IPS-18c (cell line): Measurements from ENCODE around the gene CHEK1.
"Not testable (repeated sequence)": the region's sequence is repeated elsewhere in the genome, so short reads cannot be mapped to it uniquely, and the experiment has no call there.

Experiments
- H3K4me3 ChIP-seq: 2 replicates; pipeline ENCODE4 v1.7.0; 2013; ENCODE audit warnings: low read depth, mild to moderate bottlenecking, low read length, moderate library complexity; ENCODE audit not compliant: insufficient read depth
- H3K9me3 ChIP-seq: one replicate; pipeline ENCODE4 v1.6.1; 2013; ENCODE audit warnings: mild to moderate bottlenecking, low read length, moderate library complexity; ENCODE audit not compliant: control insufficient read depth, insufficient read depth

The CHEK1 gene

DNA sequence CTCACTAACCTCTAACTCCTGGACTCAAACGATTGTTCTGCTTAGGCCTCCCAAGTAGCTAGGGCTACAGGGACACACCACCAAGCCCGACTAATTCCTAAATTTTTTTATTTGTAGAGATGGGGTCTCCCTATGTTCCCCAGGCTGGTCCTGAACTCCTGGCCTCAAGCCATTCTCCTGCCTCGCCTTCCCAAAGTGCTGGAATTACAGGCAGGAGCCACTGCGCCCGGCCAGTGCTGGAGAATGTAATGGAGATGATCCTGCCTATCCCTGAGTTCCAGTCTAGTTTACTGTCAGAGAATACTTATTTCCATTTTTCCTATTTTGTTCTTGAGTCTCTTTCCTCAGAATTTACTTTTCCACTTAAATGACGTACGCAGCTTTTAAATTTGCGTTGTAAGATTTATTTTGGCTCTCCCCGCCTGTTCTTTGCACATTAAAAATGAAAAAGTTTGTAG is at the start of gene CHEK1:
TSS of gene CHEK1 (plus strand) at position 408 of the 458 bp plus-strand sequence. CDS start 1,606 bp downstream, outside the sequence.
- H3K9me3 ChIP-seq, result no peaks in the 10 kb centered on the region
- H3K4me3 ChIP-seq, result peak within 1 kb of the TSS; percentile 91

DNA sequence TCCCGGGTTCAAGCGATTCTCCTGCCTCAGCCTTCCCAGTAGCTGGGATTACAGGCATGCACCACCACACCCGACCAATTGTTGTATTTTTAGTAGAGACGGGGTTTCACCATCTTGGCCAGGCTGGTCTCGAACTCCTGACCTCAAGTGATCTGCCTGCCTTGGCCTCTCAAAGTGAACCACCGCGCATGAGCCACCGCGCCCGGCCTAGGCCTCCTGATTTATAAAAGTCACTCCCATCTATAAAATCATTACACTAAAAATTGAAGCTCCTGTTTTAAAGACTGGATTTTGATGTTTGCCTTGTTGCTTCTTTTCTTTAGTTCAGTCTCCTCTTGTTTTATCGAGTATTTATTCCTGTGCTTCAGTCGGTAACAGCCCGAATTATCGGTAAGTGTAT is 47.8 kb upstream of the CHEK1 start:
- not testable (repeated sequence) for H3K9me3 ChIP-seq, H3K4me3 ChIP-seq

DNA sequence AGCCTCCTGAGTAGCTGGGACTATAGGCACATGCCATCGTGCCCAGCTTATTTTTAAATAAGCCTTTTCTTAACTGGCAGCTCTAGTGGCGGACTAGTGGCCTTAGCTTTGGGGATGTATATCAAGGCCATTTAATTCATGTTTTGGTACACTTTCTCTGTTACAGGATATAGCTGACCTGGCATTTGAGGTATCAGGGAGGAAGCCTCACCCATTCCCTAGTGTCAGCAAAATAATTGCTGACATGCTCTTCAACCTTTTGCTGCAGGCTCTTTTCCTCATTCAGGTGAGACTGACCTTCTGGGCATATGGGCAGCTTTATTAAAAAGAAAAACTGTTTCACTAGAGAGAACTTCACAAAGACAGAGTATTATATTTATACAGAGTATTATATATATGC is 46.2 kb upstream of the CHEK1 start:
- H3K4me3 ChIP-seq, result no peak overlapping the region
- no peaks in the 10 kb centered on the region for H3K9me3 ChIP-seq

DNA sequence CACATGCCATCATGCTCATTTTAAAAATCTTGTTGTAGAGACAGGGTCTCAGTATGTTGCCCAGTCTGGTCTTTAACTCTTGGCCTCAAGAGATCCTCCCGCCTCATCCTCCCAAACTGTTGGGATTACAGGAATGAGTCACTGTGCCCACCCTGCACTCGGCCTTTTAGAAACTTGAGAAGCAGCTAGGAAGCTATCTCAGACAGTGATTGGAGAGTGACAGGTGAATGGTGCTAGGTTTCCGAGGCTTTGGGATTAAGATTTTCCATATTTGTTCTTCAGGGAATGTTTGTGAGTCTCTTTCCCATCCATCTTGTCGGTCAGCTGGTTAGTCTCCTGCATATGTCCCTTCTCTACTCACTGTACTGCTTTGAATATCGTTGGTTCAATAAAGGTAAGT is 45.2 kb upstream of the CHEK1 start:
- Histone ChIP-seq H3K4me3 (no peak overlapping the region), H3K9me3 (no peaks in the 10 kb centered on the region)

DNA sequence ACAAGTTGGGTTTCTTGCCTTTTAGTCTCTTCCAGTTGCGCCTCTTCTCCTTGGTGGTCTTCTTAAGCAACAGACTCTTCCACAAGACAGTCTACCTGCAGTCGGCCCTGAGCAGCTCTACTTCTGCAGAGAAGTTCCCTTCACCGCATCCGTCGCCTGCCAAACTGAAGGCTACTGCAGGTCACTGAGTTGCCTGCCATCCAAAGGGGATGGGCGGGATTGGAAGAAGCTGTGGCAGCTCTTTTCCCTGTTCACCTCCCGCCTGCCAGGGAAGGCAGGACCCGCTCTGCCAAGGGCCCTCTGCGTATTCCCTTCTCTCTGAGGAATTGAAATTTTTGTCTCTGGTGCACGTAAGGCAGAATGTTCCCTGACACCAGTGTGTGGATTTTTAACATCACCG is 41.5 kb upstream of the CHEK1 start:
- Histone ChIP-seq H3K4me3 (no peak overlapping the region), H3K9me3 (no peaks in the 10 kb centered on the region)

DNA sequence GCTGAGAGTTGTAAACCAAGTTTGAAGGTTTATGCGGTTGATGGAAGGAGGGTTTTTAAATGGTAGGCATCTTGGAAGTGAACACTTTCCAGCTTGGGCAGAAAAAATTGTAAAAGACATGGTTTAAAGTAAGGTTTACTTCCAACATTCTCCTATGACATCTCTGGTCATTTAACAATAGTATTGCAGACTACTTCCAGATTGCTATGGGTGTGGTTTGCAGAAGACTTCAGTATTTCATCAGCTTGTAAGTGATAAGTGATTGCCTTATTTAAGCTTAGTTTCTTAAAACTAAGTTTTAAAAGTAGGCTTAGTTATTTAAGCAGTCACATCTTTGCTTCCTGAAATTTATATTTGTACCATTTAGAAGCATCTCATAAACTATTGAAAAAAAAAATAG is 39.5 kb upstream of the CHEK1 start:
- Histone ChIP-seq H3K4me3 (no peak overlapping the region), H3K9me3 (no peaks in the 10 kb centered on the region)

DNA sequence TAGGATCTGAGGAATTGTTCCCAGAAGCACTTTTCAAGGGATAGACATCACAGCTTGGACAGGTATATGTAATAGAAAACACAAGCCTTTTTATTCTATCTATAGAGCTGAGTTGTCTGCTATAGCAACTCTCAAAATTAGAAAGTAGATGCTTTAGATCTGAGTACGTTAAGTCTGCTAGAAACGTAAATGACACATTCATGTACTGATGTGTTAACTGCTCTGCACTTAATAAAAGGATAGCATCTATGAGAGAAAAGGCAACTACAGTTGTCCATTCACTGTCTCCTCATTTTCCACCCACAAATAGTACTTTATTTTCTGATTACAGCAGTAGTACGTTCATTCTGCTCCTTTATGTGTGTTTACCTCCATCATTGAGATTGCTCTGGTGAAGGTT is 38.3 kb upstream of the CHEK1 start:
- no peaks in the 10 kb centered on the region for H3K9me3 ChIP-seq
- no peak overlapping the region for H3K4me3 ChIP-seq

DNA sequence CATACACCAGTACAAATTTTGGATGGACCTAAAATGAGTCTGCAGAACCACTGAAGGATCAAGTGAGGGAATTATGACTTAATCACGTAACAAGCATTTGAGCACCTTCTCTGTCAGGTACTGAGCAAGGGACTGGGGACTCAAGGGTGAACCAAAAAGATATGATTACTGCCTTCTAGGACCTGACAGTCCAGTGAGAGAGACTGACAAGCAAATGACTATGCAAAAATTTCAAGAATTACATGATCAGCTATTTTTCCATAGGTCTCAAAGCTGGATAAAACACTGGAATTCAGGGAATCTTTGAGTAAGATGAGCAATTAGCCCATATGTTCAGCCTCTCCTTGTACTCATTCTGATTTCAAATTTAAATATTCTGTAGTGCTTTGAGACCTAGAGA is 37.5 kb upstream of the CHEK1 start:
- H3K9me3 ChIP-seq, result no peaks in the 10 kb centered on the region

DNA sequence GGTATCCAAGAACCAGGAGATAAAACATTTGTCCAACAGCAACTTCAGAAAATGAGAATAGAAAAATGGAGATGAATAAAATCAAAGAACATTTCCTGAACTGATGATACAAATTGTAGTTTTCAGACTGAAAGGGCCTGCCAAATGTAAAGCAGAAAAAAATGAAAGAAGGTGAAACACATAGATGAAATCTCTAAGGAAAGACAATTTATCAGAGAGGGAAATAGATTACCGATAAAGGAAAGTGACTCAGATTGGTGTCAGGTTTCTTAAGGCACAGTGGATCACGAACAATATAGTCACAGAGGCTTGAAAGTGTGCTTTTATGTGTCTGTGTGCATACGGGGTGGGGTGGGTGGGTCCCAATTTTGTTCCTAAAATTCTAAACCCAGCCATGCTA is 36.5 kb upstream of the CHEK1 start:
- H3K4me3 ChIP-seq, result no peak overlapping the region
- H3K9me3 ChIP-seq, result no peaks in the 10 kb centered on the region

More for the DNA sequence above, 37.5 kb upstream of the CHEK1 start:
- no peak overlapping the region for H3K4me3 ChIP-seq

DNA sequence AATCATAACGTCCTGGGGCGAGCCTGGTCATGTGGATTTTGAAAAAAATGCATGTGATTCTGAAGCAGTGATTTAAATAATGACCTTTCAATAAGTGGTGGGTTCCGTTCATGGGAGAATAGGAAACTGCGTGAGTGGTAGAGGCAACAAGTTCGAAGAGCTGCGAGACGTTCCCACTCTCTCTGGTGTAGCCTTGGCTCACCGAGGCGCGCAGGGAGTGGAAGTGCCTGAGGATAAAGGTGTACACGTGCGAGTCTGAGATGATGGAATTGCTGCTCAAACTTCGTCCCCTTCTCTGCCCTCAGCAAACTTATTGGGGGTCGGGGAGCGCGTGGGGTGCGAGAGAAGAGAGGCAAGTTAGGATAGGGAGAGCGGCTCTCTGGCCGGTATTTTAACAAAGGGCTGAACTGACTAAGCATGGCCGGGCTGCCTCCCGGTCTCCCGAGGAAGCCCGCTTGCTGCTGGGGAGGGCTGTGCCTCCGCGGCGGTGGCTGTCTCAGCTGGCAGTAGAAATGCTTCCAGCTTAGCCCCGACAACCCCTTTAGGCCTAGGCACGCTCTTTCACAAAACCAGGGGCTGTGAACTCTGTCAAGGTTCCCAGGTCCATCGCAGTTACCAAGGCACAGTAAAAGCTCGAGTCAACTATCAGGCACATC is 33.2 kb upstream of the CHEK1 start:
- no peaks in the 10 kb centered on the region for H3K9me3 ChIP-seq
- peak overlapping the region; percentile 79 for H3K4me3 ChIP-seq

DNA sequence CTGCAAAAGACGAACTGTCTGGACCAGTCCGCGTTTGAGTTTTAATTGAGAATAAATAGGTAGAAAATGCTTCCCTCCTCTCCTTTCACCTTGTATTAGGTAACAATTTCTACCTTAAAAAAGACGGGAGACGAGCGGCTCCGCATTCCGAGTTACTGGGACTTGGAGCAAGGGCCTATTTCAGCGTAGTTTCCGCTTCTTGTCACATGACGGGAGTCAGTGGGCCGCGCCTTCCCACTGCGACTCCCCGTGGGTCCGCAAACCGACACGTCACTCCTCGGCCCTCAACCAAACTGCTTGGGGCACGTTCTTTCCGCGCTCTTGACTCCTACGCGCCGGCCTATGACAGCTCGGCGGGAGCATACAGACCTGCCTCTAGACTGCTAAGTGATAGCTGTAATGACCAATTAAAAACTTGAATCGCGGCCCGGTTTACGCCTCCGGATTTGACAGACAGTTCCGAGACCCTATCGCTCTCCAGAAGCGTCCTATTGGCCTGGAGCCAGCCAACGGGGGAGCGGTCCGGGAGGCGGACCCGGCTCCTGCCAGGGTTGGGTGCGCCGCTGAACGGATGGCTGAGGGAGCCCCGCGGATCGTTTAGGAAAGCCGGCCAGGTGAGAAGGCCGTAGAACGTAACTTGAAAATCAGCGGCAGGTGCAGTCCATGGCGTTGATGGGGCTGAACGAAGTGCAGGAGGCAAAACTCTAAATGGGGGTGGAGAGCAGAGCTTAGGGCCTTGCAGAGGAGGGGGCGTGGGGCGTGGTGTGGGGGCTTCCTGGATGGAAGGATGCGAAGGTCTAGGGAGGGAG is 32.5 kb upstream of the CHEK1 start, which contains the start of gene STT3A:
TSS of gene STT3A (plus strand) at position 548 of the 809 bp plus-strand sequence. CDS start 3,064 bp downstream, outside the sequence.
- Histone ChIP-seq H3K9me3 (no peaks in the 10 kb centered on the region), H3K4me3 (peak within 1 kb of the TSS; percentile 85)

DNA sequence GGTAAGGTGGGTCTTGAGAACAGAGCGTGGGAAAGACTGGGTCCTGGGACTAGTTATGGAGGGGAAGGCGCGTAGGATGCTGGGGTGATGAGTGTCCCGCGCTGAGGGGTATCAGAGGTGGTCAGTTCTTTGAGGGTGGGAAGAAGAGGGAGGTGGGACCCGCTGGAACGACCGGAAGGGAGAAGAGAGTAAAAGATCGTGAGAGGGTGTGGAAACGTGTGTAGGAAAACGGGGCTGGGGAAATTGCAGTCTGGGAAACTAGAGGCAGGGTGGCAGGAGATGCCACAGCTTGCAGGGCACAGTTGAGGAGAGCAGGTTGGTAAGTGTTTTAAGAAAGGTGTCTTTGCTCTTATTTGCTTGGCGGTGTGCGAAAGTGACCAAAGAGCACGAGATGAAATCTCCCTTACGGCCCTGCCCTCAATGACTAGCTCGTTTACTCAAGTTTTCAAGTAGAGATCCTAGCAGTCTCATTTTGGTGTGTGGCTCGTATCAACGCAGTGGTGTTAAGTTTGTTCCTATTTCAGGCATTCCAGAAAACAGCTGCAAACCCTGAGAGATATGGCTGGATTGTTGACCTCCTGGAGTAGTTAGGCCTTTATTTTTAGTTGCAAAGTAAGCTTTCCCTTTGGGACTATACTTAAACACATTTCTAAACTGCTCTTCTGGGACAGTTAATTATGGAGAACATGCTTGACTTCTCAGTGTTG is 31.7 kb upstream of the CHEK1 start:
- Histone ChIP-seq H3K9me3 (no peaks in the 10 kb centered on the region), H3K4me3 (peak overlapping the region; percentile 85)

DNA sequence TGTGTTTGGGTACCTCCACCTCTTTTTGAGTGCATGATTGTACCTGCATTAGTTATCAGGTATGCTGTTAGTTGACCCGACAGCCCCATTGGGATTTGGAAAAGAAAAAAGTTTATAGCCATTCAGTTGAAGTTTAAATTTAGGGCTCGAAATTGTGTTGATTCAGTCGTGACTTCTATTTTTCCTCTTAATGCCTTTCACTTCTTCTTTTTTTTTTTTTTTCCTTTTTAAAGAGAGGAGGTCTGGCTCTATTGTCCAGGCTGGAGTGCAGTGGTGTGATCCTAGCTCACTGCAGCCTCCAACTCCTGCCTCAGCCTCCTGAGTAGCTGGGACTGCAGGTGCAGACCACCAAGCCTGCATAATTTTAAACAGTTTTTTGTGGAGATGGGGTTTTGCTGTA is 30.0 kb upstream of the CHEK1 start:
- H3K4me3 ChIP-seq, result no peak overlapping the region
- H3K9me3 ChIP-seq, result no peaks in the 10 kb centered on the region

DNA sequence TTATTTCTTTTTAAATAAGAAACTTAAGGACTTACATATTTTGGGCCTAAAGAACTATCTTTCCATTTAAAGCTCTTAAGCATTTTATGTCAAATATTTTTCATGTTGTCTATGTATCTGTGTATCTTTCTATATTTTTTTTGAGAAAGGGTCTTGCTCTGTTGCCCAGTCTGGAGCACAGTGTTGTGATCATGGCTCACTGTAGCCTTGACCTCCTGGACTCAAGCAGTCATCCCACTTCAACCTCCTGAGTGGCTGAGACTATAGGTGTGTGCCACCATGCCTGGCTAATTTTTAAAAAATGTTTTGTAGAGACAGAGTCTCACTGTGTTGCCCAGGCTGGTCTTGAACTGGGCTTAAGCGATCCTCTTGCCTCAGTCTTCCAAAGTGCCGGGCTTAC is 24.3 kb upstream of the CHEK1 start:
- H3K9me3 ChIP-seq, result no peaks in the 10 kb centered on the region
- no peak overlapping the region for H3K4me3 ChIP-seq

DNA sequence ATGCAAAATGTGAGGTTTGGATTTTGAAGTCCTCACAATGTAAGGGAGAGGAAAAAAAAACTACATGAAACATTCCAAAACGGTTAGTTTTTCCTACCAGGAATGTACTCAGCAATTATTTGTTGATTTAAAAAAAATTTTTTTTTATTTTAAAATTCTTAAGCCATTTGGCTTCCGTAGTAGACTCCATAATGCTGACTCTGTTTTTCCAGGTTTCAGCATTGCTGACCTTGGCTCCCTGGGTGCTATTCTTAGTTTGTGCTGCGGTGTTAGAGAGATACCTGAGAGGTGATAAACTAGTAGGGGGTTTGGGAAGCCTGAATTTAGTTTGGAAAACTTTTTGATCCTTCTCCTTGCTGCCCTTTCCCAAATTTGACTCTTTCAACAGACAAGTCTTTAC is 21.8 kb upstream of the CHEK1 start:
- Histone ChIP-seq H3K9me3 (no peaks in the 10 kb centered on the region), H3K4me3 (no peak overlapping the region)

DNA sequence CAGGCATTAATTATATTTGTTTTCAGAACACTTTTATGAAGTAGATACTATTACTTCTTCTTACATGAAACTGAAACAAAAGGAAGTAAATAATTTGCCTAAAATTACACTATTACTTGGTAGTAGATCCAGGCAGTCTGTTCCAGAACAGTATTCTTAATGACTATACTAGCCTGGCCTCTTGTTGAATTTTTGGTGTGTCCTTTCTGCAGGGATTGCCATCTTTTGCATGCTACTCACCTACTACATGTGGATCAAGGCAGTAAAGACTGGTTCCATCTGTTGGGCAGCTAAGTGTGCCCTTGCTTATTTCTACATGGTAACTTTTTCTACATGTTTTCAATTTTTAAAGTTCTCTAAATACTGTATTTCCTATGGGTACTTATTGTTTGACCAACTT is 19.5 kb upstream of the CHEK1 start:
- no peaks in the 10 kb centered on the region for H3K9me3 ChIP-seq
- no peak overlapping the region for H3K4me3 ChIP-seq

DNA sequence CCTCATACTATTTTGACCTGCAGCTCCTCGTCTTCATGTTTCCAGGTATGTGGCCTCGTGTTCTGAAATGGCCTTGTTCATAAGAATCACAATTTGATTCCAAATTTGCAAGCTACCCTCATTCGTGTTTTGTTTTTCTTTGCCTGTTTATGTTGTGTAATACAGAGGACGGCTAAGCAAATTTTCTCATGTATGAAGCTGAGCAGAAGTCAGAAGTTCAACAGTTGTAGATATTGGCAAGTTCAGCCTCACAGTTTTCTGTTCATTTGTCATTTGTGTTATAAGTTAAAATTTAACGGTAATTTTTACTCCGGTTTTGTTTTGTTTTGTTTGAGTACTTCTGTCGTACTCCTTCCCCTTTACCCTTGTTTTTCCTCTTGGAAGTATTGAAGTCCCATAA is 15.4 kb upstream of the CHEK1 start:
- H3K9me3 ChIP-seq, result no peaks in the 10 kb centered on the region
- H3K4me3 ChIP-seq, result no peak overlapping the region

DNA sequence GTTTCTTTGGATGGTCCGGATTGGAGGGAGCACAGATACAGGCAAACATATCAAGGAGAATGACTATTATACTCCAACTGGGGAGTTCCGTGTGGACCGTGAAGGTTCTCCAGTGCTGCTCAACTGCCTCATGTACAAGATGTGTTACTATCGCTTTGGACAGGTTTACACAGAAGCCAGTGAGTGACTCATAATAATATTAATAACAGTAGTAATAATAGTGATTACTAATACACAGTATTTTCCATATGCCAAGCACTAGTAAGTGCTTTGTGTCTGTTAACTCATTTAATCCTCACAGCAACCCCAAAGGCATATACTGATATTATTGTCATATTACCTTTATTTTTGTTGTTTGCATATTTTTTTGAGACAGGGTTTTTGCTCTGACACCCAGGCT is 6.6 kb upstream of the CHEK1 start:
- Histone ChIP-seq H3K4me3 (no peak overlapping the region), H3K9me3 (no peaks in the 10 kb centered on the region)
